Heart right ventricle (tissue), 16 donors: ENCODE measurements around the gene FAM193B. TPM values are rescaled to one million over a fixed set of nuclear protein-coding genes. Genes with fewer than 3 reads are reported as not detected.

Experiments
- ATAC-seq, 8 donors: fragments of 200-7000 bp; cut with Tn5 transposase; one replicate each; pipeline ENCODE4 v1.9.1; 2020; ENCODE audit warnings: mild to moderate bottlenecking in 8 of 8, moderate library complexity in 8 of 8, moderate number of reproducible peaks in 1 of 8
- DNase-seq, 2 donors: peaks; one replicate each; pipeline ENCODE4 v3.0.0-alpha.2; 2020
- H3K27ac ChIP-seq, 10 donors: fragments of 200-600 bp; sonication (generic) in 2 of 10; one replicate each; pipeline versions ENCODE4 v1.5.0 to v1.8.0; 2020 to 2022; ENCODE audit warnings: mild to moderate bottlenecking in 3 of 10
- H3K27me3 ChIP-seq, 7 donors: fragments of 200-600 bp; one replicate each; pipeline ENCODE4 v1.8.0; 2021 to 2022; ENCODE audit warnings: mild to moderate bottlenecking in 2 of 7
- H3K36me3 ChIP-seq, 9 donors: fragments of 200-600 bp; sonication (generic) in 1 of 9; one replicate each; pipeline versions ENCODE4 v1.5.0 to v1.8.0; 2020 to 2022; ENCODE audit warnings: mild to moderate bottlenecking in 2 of 9
- H3K4me1 ChIP-seq, 9 donors: fragments of 200-600 bp; sonication (generic) in 1 of 9; one replicate each; pipeline versions ENCODE4 v1.5.0 to v1.8.0; 2020 to 2022; ENCODE audit warnings: mild to moderate bottlenecking in 4 of 9
- H3K4me3 ChIP-seq, 10 donors: fragments of 200-600 bp; sonication (generic) in 2 of 10; one replicate each; pipeline versions ENCODE4 v1.5.0 to v1.8.0; 2020 to 2022; ENCODE audit warnings: mild to moderate bottlenecking in 7 of 10, moderate library complexity in 2 of 10
- H3K9me3 ChIP-seq, 11 donors: fragments of 200-600 bp in 10 of 11; sonication (generic) in 2 of 11; one replicate each; pipeline versions ENCODE4 v1.5.0 to v1.8.0; 2013 to 2022; ENCODE audit warnings: mild to moderate bottlenecking in 2 of 11, control low read depth in 1 of 11, moderate library complexity in 1 of 11
- WGBS, 2 donors: extraction: QIAGEN DNeasy Blood & Tissue Kit; methylation state at CpG; one replicate each; pipeline ENCODE4 v1.1.7; 2013; ENCODE audit warnings: inconsistent platforms in 1 of 2; 5-methylcytosine and 5-hydroxymethylcytosine counted together
- intact Hi-C, 10 donors: fragments of 100-400 bp; cut with DNase I; formaldehyde crosslinking; loops; one replicate each; pipeline versions ENCODE4 v1.11.1 to v1.14.2; 2022
- polyA plus RNA-seq, 2 donors: library from polyadenylated mRNA; stranded (reverse); fragments of 200-250 nt; gene quantifications; one replicate each; pipeline ENCODE4 v1.2.3, GENCODE V29; 2013
- total RNA-seq, 10 donors: library from RNA; stranded (reverse); fragmentation: NEBNext Ultra II Directional in 3 of 10; extraction: Animal tissue kit (Norgen Biotek cat#: 25700) in 3 of 10; gene quantifications; one replicate each; pipeline versions ENCODE4 v1.2.1 to v1.2.4, GENCODE V29; 2021 to 2023
- TF ChIP-seq, protein P1 (sequence below), 9 donors: fragments of 200-600 bp; sonication (generic) in 2 of 9; IDR thresholded peaks; one replicate each; pipeline versions ENCODE4 v1.5.0 to v1.8.0; 2021 to 2022; ENCODE audit warnings: antibody characterized with exemption in 9 of 9, mild to moderate bottlenecking in 5 of 9, moderate library complexity in 1 of 9
- donor health status: Arrhythmogenic right ventricular cardiomyopathy.
- donor health status: ischemic (EF 13 %, LVEDD 7.1; RV severe dilation, severe dysfunction).
- donor health status: healthy with polysubstance abuse.
- donor health status: DM: no; HTN: yes; CAD: no.
- donor health status: DM: no; HTN: no; CAD: no.
- donor health status: ischemic (EF 25% LVEDD 6.9; RV normal size, moderate dysfunction).
- donor health status: ischemic (EF 25% LVEDD 5.7; RV mildly dilated, moderate dysfunction).
- donor health status: healthy.
- donor health status: DM: yes; HTN: yes; CAD: no.
- donor health status: Ischemic cardiomyopathy.
- donor health status: ischemic (EF 35%, LVEDD 5.7; RV mildly dilated, moderate dysfunction).
- donor health status: nonischemic (EF 11% LVEDD 7.7; RV severe dilation, severe dysfunction).
- donor health status: DM: yes; HTN: yes; CAD: no.
- donor health status: PGD.
- donor health status: ischemic (EF 29% LVEDD 5.4; RV normal size, mild dysfunction).
- donor health status: nonischemic (EF 23%, LVEDD 6.1; RV moderate dilation, normal function).

The FAM193B gene
- total and polyA plus RNA-seq, 12 donors = 14.1 to 201 (median 21.7) TPM

DNA sequence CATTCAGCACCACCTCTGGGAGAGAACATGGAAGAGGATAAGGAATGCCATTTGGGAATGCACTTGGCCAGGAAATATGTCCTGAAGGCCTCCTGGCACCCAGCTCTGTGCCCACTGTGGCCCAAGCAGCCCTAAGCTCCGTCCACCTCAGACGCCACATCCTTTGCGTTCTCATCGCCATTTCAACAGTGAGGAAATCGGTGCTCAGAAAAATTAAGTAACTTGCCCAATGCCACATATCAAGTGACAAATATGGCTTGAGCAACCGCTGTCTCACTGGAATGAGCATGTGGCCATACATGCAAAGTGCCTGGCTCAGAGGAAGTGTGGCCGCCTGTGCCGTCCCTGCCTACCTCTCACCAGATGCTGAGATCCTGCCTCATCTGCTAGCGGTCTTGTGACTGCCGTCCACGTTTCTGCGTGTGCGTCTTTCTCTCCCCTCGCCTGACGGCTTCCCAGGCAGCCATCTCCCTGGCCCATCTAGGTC, 43.8 kb downstream of the FAM193B start:
- 89 to 90% methylated on average over 15 of the region's 15 CpGs for WGBS, 2 donors

DNA sequence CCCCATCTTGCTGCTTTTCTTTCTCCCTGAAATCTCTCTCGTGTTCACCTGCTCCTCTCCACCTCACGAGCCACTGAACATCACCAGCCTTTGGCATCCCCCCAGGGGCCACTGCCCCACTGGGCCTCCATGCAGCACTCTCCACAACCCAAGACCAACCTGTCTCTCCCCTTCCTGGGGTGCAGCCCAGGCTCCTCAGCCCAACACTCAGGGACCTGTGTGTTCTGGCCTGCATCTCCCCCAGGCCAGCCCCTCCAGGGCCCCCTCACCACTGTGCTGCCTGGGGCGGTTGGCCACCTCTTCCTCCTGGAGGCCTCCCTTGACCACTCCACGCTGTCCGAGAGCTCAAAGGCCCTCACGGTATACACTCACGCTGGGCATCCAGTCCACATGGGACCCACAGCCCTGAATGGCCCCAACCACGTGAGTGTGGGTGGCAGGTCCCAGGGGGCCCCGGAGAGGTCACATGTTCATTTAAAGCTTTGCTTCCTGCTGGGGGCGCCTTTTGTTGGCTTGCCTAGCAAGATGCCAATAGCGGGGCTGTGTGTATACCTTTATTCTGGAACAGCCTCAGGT, 44.3 kb downstream of the FAM193B start:
- peaks cover 0 to 76% (median 35%) of the 10 kb centered on the region in 9 donors for H3K36me3 ChIP-seq
- H3K4me3 ChIP-seq = peak overlapping the region in 3 of 10 donors; percentile 31 to 70 (median 35)
- 73 to 75% methylated on average over 11 of the region's 11 CpGs for WGBS, 2 donors
- H3K27ac ChIP-seq = peak overlapping the region in 5 of 10 donors; percentile 35 to 97 (median 57)
- no peaks in the 10 kb centered on the region for H3K9me3 ChIP-seq
- H3K4me1 ChIP-seq = peaks cover 0 to 39% (median 3%) of the 10 kb centered on the region in 9 donors
- TF ChIP-seq, protein P1, sequence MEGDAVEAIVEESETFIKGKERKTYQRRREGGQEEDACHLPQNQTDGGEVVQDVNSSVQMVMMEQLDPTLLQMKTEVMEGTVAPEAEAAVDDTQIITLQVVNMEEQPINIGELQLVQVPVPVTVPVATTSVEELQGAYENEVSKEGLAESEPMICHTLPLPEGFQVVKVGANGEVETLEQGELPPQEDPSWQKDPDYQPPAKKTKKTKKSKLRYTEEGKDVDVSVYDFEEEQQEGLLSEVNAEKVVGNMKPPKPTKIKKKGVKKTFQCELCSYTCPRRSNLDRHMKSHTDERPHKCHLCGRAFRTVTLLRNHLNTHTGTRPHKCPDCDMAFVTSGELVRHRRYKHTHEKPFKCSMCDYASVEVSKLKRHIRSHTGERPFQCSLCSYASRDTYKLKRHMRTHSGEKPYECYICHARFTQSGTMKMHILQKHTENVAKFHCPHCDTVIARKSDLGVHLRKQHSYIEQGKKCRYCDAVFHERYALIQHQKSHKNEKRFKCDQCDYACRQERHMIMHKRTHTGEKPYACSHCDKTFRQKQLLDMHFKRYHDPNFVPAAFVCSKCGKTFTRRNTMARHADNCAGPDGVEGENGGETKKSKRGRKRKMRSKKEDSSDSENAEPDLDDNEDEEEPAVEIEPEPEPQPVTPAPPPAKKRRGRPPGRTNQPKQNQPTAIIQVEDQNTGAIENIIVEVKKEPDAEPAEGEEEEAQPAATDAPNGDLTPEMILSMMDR (IDR thresholded peaks at IDR 0.05) = no peak
- ATAC-seq (no peak), DNase-seq (no peak)
- intact Hi-C loops = loop anchor here in 1 of 10 donors (10.0 kb wide), 1 partner anchor 195 kb away; the partner anchor contains the start of gene MXD3
- no peaks in the 10 kb centered on the region for H3K27me3 ChIP-seq

More for the DNA sequence above, 43.8 kb downstream of the FAM193B start:
- peaks cover 2 to 44% (median 8%) of the 10 kb centered on the region in 9 donors for H3K4me1 ChIP-seq
- TF ChIP-seq, protein P1 (IDR thresholded peaks at IDR 0.05) = no peak
- DNase-seq (no peak), ATAC-seq (peak in 1 of 8 donors; percentile 16)
- no peaks in the 10 kb centered on the region for H3K9me3 ChIP-seq
- H3K4me3 ChIP-seq = peak overlapping the region in 1 of 10 donors; percentile 70
- H3K27me3 ChIP-seq = no peaks in the 10 kb centered on the region
- intact Hi-C loops = no loop called here
- H3K36me3 ChIP-seq = peaks cover 0 to 76% (median 35%) of the 10 kb centered on the region in 9 donors
- peak overlapping the region in 2 of 10 donors; percentile 66 to 97 for H3K27ac ChIP-seq

DNA sequence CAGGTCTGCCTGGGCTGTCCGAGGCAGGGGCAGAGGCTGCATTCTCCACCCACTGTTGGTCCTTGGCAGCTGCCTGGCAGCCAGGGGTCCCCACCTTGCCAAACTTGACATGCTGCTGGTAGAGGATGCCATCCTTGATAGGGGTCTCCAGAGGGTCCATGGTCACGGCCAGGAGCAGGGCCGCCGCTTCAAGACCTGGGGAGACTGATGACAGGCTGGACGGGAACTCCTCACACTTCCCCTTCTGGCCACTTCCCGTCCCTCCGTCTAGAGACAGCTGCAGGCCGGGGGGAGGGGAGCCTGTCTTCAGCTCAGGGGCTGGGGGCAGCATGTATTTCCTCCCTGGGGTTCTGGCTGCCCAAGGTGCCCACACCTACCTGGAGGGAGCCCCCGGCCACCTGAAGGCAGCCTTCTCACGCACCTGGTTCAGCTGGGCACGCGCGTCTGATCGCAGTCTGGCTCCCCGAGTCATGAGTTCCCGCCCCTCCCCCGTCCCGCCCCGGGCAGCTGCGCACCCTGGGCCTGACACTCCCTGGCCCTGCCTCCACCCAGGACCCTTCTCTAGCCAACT, 44.9 kb downstream of the FAM193B start, which contains the start of gene DOK3:
TSS of gene DOK3 (minus strand) at position 446 of the 571 bp plus-strand sequence. CDS start at position 160, 286 bp downstream.
- Histone ChIP-seq H3K4me3 (peak within 1 kb of the TSS in 9 of 10 donors; percentile 8 to 70 (median 35)), H3K4me1 (peaks cover 0 to 35% (median 0%) of the 10 kb centered on the region in 9 donors), H3K27me3 (no peaks in the 10 kb centered on the region), H3K9me3 (no peaks in the 10 kb centered on the region), H3K27ac (peak within 1 kb of the TSS in 8 of 10 donors; percentile 20 to 97 (median 58)), H3K36me3 (peaks cover 0 to 76% (median 29%) of the 10 kb centered on the region in 9 donors)
- 34 to 43% methylated on average over 20 of the region's 20 CpGs for WGBS, 2 donors
- intact Hi-C loops = loop anchor here in 1 of 10 donors (10.0 kb wide), 1 partner anchor 195 kb away; the partner anchor contains the start of gene MXD3
- ATAC-seq = peak; percentile 34 to 74 (median 52)
- DNase-seq = peak; percentile 42 to 50
- TF ChIP-seq, protein P1 (IDR thresholded peaks at IDR 0.05) = no peak

DNA sequence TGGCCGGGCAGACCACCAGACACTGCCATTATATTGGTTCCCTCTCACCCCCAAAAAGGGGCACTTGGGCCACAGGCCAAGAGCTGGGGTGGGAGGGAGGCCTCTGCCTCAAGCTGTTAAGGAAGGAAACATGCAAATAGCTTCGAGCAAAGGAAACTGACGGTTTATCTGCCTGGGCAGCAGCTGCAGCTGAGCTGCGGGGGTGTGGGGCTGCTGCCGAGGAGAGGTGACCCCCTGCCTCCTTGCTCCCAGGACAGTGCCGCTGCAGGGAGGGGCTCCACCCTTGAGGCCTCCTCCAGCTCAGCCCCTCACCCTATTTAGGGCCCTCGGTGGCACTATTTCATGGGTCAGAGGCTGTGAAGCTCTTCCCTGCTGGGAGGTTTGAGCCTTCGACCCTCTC, 45.5 kb downstream of the FAM193B start:
- intact Hi-C loops = loop anchor here in 1 of 10 donors (10.0 kb wide), 1 partner anchor 194 kb away; the partner anchor contains the start of gene MXD3
- WGBS, 2 donors = 46 to 54% methylated on average over 8 of the region's 8 CpGs
- peak overlapping the region in 8 of 10 donors; percentile 20 to 97 (median 58) for H3K27ac ChIP-seq
- DNase-seq (no peak), ATAC-seq (no peak)
- peak overlapping the region in 9 of 10 donors; percentile 8 to 70 (median 35) for H3K4me3 ChIP-seq
- TF ChIP-seq, protein P1 (IDR thresholded peaks at IDR 0.05) = no peak
- peaks cover 0 to 76% (median 27%) of the 10 kb centered on the region in 9 donors for H3K36me3 ChIP-seq
- no peaks in the 10 kb centered on the region for H3K27me3 ChIP-seq
- peaks cover 0 to 35% (median 0%) of the 10 kb centered on the region in 9 donors for H3K4me1 ChIP-seq
- no peaks in the 10 kb centered on the region for H3K9me3 ChIP-seq
